Measurements from ENCODE around the gene SOX8.

GRCh38 chr16:990516-991291 is 9.1 kb downstream of the SOX8 start:
- TF ChIP-seq ZBTB4 (CRISPR knock-in tag; IDR thresholded peaks at IDR 0.05) (no peak), NR2C2 (IDR thresholded peaks at IDR 0.05; ENCODE audit: borderline replicate concordance, control insufficient read depth, insufficient read length, low read depth) (no peak), POLR2AphosphoS5 (IDR thresholded peaks at IDR 0.05; ENCODE audit: low read length) (no peak), ATF3 (IDR thresholded peaks at IDR 0.05; ENCODE audit: borderline replicate concordance, extremely low read depth, low read depth, low read length) (no peak), EZH2 (IDR thresholded peaks at IDR 0.05; ENCODE audit: borderline replicate concordance, control insufficient read depth, low read depth, low read length) (no peak), ZBTB33 (IDR thresholded peaks at IDR 0.05) (no peak), CTCF (IDR thresholded peaks at IDR 0.05 in 2 of 3, conservative IDR thresholded peaks at IDR 0.05 in 1 of 3; ENCODE audit: control insufficient read depth in 2 of 3, extremely low read depth in 1 of 3, insufficient read depth in 1 of 3, low read depth in 3 of 3, low read length in 3 of 3) (no peak), BACH1 (IDR thresholded peaks at IDR 0.05; ENCODE audit: borderline replicate concordance) (no peak), TCF3 (IDR thresholded peaks at IDR 0.05; ENCODE audit: borderline replicate concordance, insufficient read depth, low read depth, low read length) (no peak), SIN3A (IDR thresholded peaks at IDR 0.05; ENCODE audit: low read depth, low read length) (no peak), ETV6 (conservative IDR thresholded peaks at IDR 0.05 in 1 of 2, IDR thresholded peaks at IDR 0.05 in 1 of 2; ENCODE audit: borderline replicate concordance in 1 of 2, low read depth in 1 of 2) (no peak), POLR2A (IDR thresholded peaks at IDR 0.05; ENCODE audit: low read depth, low read length) (no peak), SP1 (IDR thresholded peaks at IDR 0.05; ENCODE audit: low read depth, low read length) (no peak)

All from GM12878 (cell line).